Type B pancreatic cell (in vitro differentiated cells): ENCODE measurements around the gene PGP. TPM values are rescaled to one million over a fixed set of nuclear protein-coding genes. Genes with fewer than 3 reads are reported as not detected.
A peak's percentile ranks its signal among the peaks of the same experiment; 100 is the strongest.

Source experiments
- DNase-seq: peaks from one replicate; pipeline ENCODE4 v3.0.0; 2021; ENCODE audit warnings: mixed read lengths; ENCODE audit not compliant: unreplicated experiment; ENCODE audit errors: extremely low spot score
- H3K27ac Mint-ChIP-seq: 2 replicates; pipeline ENCODE4 v1.8.0; 2021; ENCODE audit warnings: mild to moderate bottlenecking, mixed read lengths
- H3K27me3 Mint-ChIP-seq: 2 replicates; pipeline ENCODE4 v1.8.0; 2021; ENCODE audit warnings: mixed read lengths
- H3K36me3 Mint-ChIP-seq: 2 replicates; pipeline ENCODE4 v1.8.0; 2021; ENCODE audit warnings: mixed read lengths
- H3K4me1 Mint-ChIP-seq: one replicate; pipeline ENCODE4 v1.8.0; 2021; ENCODE audit warnings: mixed read lengths; ENCODE audit not compliant: unreplicated experiment
- H3K4me3 Mint-ChIP-seq: 2 replicates; pipeline ENCODE4 v1.8.0; 2021; ENCODE audit warnings: mild to moderate bottlenecking, mixed read lengths
- H3K9me3 Mint-ChIP-seq: 2 replicates; pipeline ENCODE4 v1.8.0; 2021; ENCODE audit warnings: mixed read lengths
- CTCF ChIP-seq: fragments of 200-600 bp; sonication (generic); conservative IDR thresholded peaks from 2 replicates; pipeline ENCODE4 v1.5.0; 2021; ENCODE audit warnings: antibody characterized with exemption, mild to moderate bottlenecking
- total RNA-seq: library from RNA; stranded (reverse); gene quantifications from 2 replicates; pipeline ENCODE4 v1.2.1, GENCODE V29; 2021; ENCODE audit warnings: low replicate concordance

The PGP gene
- total RNA-seq, 1 donor from 2014 or later = 25.5 TPM

GRCh38 chr16:2213817-2214718 is 572 bp downstream of the PGP start:
- Mint-ChIP-seq H3K4me1 (peaks cover 11% of the 10 kb centered on the region), H3K27me3 (no peaks in the 10 kb centered on the region), H3K4me3 (peak overlapping the region; percentile 86), H3K27ac (peak overlapping the region; percentile 91), H3K36me3 (no peaks in the 10 kb centered on the region), H3K9me3 (no peaks in the 10 kb centered on the region)
- TF ChIP-seq CTCF = no peak
- no peak for DNase-seq

- Mint-ChIP-seq H3K27me3 (no peaks in the 10 kb centered on the region), H3K9me3 (no peaks in the 10 kb centered on the region), H3K27ac (peak overlapping the region; percentile 91), H3K4me1 (peaks cover 13% of the 10 kb centered on the region), H3K36me3 (peaks cover 1% of the 10 kb centered on the region), H3K4me3 (peak overlapping the region; percentile 86)
- DNase-seq = no peak
- no peak for TF ChIP-seq CTCF
Measured at GRCh38 chr16:2212362-2213324, 2.0 kb downstream of the PGP start.

DNA sequence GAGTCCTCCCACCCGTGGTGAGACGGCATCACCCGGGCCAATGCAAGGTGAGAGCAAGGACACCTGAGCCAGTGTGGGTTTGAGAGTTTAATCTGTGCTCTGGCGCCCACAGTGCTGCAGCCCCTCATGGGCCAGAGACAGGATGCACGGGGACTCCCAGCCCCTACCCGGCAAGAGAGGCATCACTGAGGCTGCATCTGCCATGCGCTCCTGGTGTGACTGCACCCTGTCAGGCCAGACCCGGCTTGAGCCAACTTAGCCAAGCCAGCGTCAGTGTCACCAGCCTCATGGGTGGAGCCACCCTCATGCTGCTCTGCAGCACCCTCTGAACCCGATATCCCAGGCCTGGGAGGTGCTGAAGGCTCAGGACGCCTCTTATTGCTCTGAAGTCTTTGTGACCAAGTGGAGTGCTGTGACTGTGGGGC is 2.7 kb downstream of the PGP start:
- Mint-ChIP-seq H3K27ac (no peak overlapping the region), H3K4me1 (peaks cover 17% of the 10 kb centered on the region), H3K27me3 (no peaks in the 10 kb centered on the region), H3K9me3 (no peaks in the 10 kb centered on the region), H3K36me3 (peaks cover 4% of the 10 kb centered on the region), H3K4me3 (peak overlapping the region; percentile 58)
- TF ChIP-seq CTCF = no peak
- no peak for DNase-seq

DNA sequence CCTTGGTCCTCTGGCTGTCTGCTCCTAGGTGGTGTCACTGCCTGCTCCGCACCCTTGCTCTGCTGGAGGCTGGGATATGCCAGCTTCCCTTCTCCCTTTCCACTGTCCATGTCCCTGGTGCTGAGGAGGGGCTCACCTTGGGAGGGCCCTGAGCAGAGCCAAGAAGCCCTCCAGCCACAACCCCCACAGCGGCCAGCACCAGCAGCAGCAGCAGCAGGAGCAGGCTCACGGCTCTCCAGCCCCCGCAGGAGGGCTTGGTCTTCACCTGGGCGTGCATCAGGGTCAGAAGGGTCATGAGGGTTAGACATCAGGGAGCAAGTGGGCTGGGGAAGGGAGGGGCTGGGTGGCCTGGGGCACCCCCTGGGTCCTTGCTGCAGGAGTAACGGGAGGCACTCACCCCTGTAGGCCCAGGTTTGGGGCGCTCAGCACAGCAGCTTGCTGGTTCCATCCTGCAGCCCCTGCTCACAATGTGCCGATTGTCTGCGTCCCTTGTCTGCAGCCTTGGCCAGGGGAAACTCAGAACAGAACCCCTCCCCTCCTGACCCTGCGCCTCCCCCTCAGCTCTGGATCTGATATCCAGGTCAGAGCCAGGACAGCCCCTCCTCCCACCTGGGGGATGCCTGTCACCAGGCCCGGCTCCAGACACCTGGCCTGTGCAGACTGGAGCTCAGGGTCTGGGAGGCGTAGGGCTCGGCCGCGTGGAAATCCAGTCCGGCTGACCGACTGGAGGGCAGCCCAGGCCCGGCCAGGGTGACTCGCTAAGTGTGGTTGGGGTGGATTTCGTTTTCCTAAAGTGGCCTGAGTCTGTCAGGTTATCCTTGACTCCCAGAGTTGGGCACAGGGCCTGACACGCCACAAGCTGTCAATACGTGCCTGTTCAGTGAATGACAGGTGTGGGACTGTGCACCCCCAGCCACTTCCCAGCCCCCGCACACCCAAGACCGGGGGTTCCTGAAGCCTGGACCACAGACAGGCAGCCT is 4.0 kb downstream of the PGP start, which contains the start of gene BRICD5:
Gene BRICD5, minus strand, starts transcription at position 478 of the 980 bp plus-strand sequence. Its CDS starts 30 bp downstream, at position 448.
- Mint-ChIP-seq H3K27ac (no peak within 1 kb of the TSS), H3K9me3 (no peaks in the 10 kb centered on the region), H3K4me3 (peak within 1 kb of the TSS; percentile 58), H3K36me3 (peaks cover 4% of the 10 kb centered on the region), H3K27me3 (no peaks in the 10 kb centered on the region), H3K4me1 (peaks cover 21% of the 10 kb centered on the region)
- no peak for DNase-seq
- no peak for TF ChIP-seq CTCF

GRCh38 chr16:2210009-2210332 is 4.7 kb downstream of the PGP start:
- no peak overlapping the region for H3K4me3 Mint-ChIP-seq
- peaks cover 21% of the 10 kb centered on the region for H3K4me1 Mint-ChIP-seq
- H3K27ac Mint-ChIP-seq = no peak overlapping the region
- no peak for TF ChIP-seq CTCF
- H3K36me3 Mint-ChIP-seq = peaks cover 4% of the 10 kb centered on the region
- no peaks in the 10 kb centered on the region for H3K9me3 Mint-ChIP-seq
- no peak for DNase-seq
- no peaks in the 10 kb centered on the region for H3K27me3 Mint-ChIP-seq
